Vagina (tissue), 2 donors: Measurements from ENCODE around the gene SLC9A9. TPM values are rescaled to one million over a fixed set of nuclear protein-coding genes. Genes with fewer than 3 reads are reported as not detected.
"Not testable (repeated sequence)": the region's sequence is repeated elsewhere in the genome, so short reads cannot be mapped to it uniquely, and the experiment has no call there.

Experiments
- DNase-seq, 2 donors: peaks; one replicate each; pipeline ENCODE4 v3.0.0-alpha.2; 2017; ENCODE audit errors: extremely low spot score in 2 of 2
- H3K27ac ChIP-seq: fragments of 200-600 bp; sonication (generic); one replicate; pipeline ENCODE4 v1.5.1; 2019
- H3K27me3 ChIP-seq: fragments of 200-600 bp; sonication (generic); one replicate; pipeline ENCODE4 v1.5.1; 2019
- H3K36me3 ChIP-seq, 2 donors: fragments of 200-600 bp; sonication (generic); one replicate each; pipeline ENCODE4 v1.5.1; 2017 to 2019
- H3K4me1 ChIP-seq: fragments of 200-600 bp; sonication (generic); one replicate; pipeline ENCODE4 v1.5.1; 2019
- H3K4me3 ChIP-seq, 2 donors: fragments of 200-600 bp; sonication (generic); 1 replicate in 1 of 2; 2 replicates in 1 of 2; pipeline ENCODE4 v1.5.1; 2016 to 2019
- H3K9me3 ChIP-seq: fragments of 200-600 bp; sonication (generic); one replicate; pipeline ENCODE4 v1.5.1; 2019
- CTCF ChIP-seq, 3 experiments: fragments of 450-650 bp in 2 of 3; fragments of 200-600 bp in 1 of 3; sonication (generic) in 1 of 3; IDR thresholded peaks; one replicate each; pipeline ENCODE4 v1.5.1; 2017 to 2019; ENCODE audit warnings: antibody characterized with exemption in 3 of 3, mild to moderate bottlenecking in 2 of 3, moderate library complexity in 2 of 3
- POLR2A ChIP-seq, 2 donors: fragments of 450-650 bp; IDR thresholded peaks; one replicate each; pipeline ENCODE4 v1.6.1; 2017; ENCODE audit warnings: antibody characterized with exemption in 2 of 2, mild to moderate bottlenecking in 2 of 2, moderate library complexity in 2 of 2
- POLR2AphosphoS5 ChIP-seq, 2 donors: sonication (generic); formaldehyde crosslinking; IDR thresholded peaks; one replicate each; pipeline ENCODE4 v1.9.0; 2017; ENCODE audit warnings: antibody characterized with exemption in 2 of 2, mild to moderate bottlenecking in 2 of 2, low read depth in 1 of 2; ENCODE audit not compliant: insufficient read depth in 1 of 2
- intact Hi-C: fragments of 100-400 bp; cut with DNase I; formaldehyde crosslinking; loops from one replicate; pipeline ENCODE4 v1.15.1; 2023
- total RNA-seq: library from RNA; depleted of rRNA; stranded (reverse); fragments of >200 nt; gene quantifications from one replicate; pipeline ENCODE4 v1.2.3, GENCODE V29; 2016

The SLC9A9 gene
- total RNA-seq, 1 donor from 2014 or later, result 30.7 TPM

- H3K9me3 ChIP-seq, result no peaks in the 10 kb centered on the region
- DNase-seq, result no peak
- H3K27me3 ChIP-seq, result no peaks in the 10 kb centered on the region
- TF ChIP-seq POLR2A (IDR thresholded peaks at IDR 0.05), result no peak
- TF ChIP-seq CTCF (IDR thresholded peaks at IDR 0.05), result no peak
- TF ChIP-seq POLR2AphosphoS5 (IDR thresholded peaks at IDR 0.05; ENCODE audit: insufficient read depth in 1 of 2, low read depth in 1 of 2), result no peak
- no peak overlapping the region for H3K27ac ChIP-seq
- intact Hi-C loops, result no loop called here
- no peak overlapping the region for H3K4me3 ChIP-seq
- H3K36me3 ChIP-seq, result no peaks in the 10 kb centered on the region
- H3K4me1 ChIP-seq, result no peaks in the 10 kb centered on the region
These were observed 32.8 kb upstream of the SLC9A9 start for GRCh38 chr3:143881095-143881494.

- Histone ChIP-seq H3K9me3 (no peaks in the 10 kb centered on the region), H3K27me3 (no peaks in the 10 kb centered on the region), H3K27ac (no peak overlapping the region), H3K4me3 (no peak overlapping the region), H3K36me3 (no peaks in the 10 kb centered on the region), H3K4me1 (no peaks in the 10 kb centered on the region)
- intact Hi-C loops, result no loop called here
- no peak for DNase-seq
- TF ChIP-seq POLR2AphosphoS5 (IDR thresholded peaks at IDR 0.05; ENCODE audit: insufficient read depth in 1 of 2, low read depth in 1 of 2), result no peak
- TF ChIP-seq CTCF (IDR thresholded peaks at IDR 0.05), result no peak
These were observed 27.3 kb upstream of the SLC9A9 start for GRCh38 chr3:143875546-143875945.

- H3K27ac ChIP-seq, H3K4me3 ChIP-seq, H3K36me3 ChIP-seq, H3K9me3 ChIP-seq, DNase-seq, H3K27me3 ChIP-seq, H3K4me1 ChIP-seq, intact Hi-C loops: not testable (repeated sequence)
These were observed 25.3 kb upstream of the SLC9A9 start for GRCh38 chr3:143873553-143873952.

GRCh38 chr3:143865302-143865701, 17.0 kb upstream of the SLC9A9 start:
- intact Hi-C loops, result no loop called here
- no peak for DNase-seq
- H3K4me3 ChIP-seq, result no peak overlapping the region
- H3K4me1 ChIP-seq, result no peaks in the 10 kb centered on the region
- TF ChIP-seq CTCF (IDR thresholded peaks at IDR 0.05) (no peak), POLR2A (IDR thresholded peaks at IDR 0.05) (no peak), POLR2AphosphoS5 (IDR thresholded peaks at IDR 0.05; ENCODE audit: insufficient read depth in 1 of 2, low read depth in 1 of 2) (no peak)
- H3K27ac ChIP-seq, result no peak overlapping the region
- no peaks in the 10 kb centered on the region for H3K27me3 ChIP-seq
- no peaks in the 10 kb centered on the region for H3K9me3 ChIP-seq
- no peaks in the 10 kb centered on the region for H3K36me3 ChIP-seq

- no peaks in the 10 kb centered on the region for H3K36me3 ChIP-seq
- intact Hi-C loops, result no loop called here
- no peaks in the 10 kb centered on the region for H3K4me1 ChIP-seq
- TF ChIP-seq POLR2A (IDR thresholded peaks at IDR 0.05), result no peak
- no peak for TF ChIP-seq POLR2AphosphoS5 (IDR thresholded peaks at IDR 0.05; ENCODE audit: insufficient read depth in 1 of 2, low read depth in 1 of 2)
- TF ChIP-seq CTCF (IDR thresholded peaks at IDR 0.05), result no peak
- H3K9me3 ChIP-seq, result no peaks in the 10 kb centered on the region
- H3K27me3 ChIP-seq, result no peaks in the 10 kb centered on the region
- DNase-seq, result no peak
- H3K27ac ChIP-seq, result no peak overlapping the region
- H3K4me3 ChIP-seq, result no peak overlapping the region
These were observed 11.4 kb upstream of the SLC9A9 start for GRCh38 chr3:143859465-143860203.
